GM06990 (cell line): Measurements from ENCODE around the gene SLC15A5.

ENCODE experiments used
- DNase-seq: peaks from one replicate; pipeline ENCODE4 v3.0.0-alpha.2; 2011; ENCODE audit not compliant: insufficient read length; ENCODE audit errors: extremely low read depth
- H3K27me3 ChIP-seq: replicated peaks from 2 replicates; pipeline ENCODE4 v1.6.0; 2011; ENCODE audit warnings: low read length; ENCODE audit not compliant: control insufficient read depth, insufficient read depth
- H3K36me3 ChIP-seq: 2 replicates; pipeline ENCODE4 v1.5.1; 2011; ENCODE audit warnings: low read length; ENCODE audit not compliant: control insufficient read depth, insufficient read depth
- H3K4me3 ChIP-seq: replicated peaks from 2 replicates; pipeline ENCODE4 v1.5.1; 2011; ENCODE audit warnings: low read depth, mild to moderate bottlenecking, control low read depth, low read length
- TF ChIP-seq, protein P1 (sequence below): IDR thresholded peaks from 2 replicates; pipeline ENCODE4 v1.5.1; 2011; ENCODE audit warnings: low read length, control low read depth, mild to moderate bottlenecking, inconsistent platforms; ENCODE audit not compliant: insufficient read depth, poor library complexity, severe bottlenecking

Gene SLC15A5

DNA sequence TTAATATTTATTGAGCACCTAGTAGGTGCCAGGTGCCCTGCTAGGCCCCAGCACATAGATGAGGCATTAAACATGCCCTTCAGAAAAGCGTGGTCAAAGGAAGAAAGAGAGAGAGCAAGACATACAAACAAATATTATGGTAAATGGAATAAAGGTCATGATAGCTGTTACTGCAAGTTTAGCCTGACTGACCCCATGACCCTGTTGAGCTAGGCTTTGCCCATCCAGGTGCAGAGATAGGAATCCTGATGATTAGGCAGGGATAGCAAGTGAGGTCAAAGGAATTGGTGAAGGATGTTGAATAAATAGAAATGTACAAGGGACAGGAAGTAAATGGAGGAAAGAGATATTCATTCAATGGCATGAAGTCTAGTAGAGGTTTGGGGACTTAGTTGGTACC lies 33.4 kb upstream of the SLC15A5 start:
- H3K36me3 ChIP-seq: no peaks in the 10 kb centered on the region
- TF ChIP-seq, protein P1, sequence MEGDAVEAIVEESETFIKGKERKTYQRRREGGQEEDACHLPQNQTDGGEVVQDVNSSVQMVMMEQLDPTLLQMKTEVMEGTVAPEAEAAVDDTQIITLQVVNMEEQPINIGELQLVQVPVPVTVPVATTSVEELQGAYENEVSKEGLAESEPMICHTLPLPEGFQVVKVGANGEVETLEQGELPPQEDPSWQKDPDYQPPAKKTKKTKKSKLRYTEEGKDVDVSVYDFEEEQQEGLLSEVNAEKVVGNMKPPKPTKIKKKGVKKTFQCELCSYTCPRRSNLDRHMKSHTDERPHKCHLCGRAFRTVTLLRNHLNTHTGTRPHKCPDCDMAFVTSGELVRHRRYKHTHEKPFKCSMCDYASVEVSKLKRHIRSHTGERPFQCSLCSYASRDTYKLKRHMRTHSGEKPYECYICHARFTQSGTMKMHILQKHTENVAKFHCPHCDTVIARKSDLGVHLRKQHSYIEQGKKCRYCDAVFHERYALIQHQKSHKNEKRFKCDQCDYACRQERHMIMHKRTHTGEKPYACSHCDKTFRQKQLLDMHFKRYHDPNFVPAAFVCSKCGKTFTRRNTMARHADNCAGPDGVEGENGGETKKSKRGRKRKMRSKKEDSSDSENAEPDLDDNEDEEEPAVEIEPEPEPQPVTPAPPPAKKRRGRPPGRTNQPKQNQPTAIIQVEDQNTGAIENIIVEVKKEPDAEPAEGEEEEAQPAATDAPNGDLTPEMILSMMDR: no peak
- H3K4me3 ChIP-seq: no peak overlapping the region
- DNase-seq: no peak
- H3K27me3 ChIP-seq: no peaks in the 10 kb centered on the region

DNA sequence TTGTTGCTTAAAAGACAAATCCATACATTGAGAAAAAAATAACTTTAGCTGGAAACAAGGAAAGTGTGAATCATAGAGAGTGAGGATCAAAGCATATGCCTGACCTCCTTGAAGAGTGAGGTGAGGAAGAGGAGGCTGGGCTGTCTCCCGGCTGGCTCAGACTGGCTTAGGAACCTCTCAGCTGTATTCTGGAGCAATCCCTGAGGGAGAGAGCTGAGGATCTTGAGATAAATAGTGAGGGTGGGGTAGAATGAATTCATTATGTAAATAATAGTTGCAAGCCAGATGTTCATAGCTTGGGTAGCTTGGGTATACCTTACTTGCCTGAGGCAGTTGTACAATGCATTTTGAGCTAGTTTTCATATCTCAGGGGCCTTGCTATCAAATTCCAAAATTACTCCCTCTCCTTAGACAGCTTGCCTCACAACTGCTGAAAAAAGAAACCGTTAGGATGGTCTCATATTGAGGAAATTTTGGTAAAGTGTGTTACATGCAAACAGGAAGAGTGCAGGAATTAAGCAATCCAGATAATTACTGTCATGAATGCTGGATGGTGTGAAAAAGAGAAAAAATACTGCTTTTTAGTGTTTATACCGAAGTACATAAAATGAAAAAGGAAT lies 30.5 kb upstream of the SLC15A5 start:
- Histone ChIP-seq H3K4me3 (no peak overlapping the region), H3K36me3 (no peaks in the 10 kb centered on the region), H3K27me3 (no peaks in the 10 kb centered on the region)
- no peak for DNase-seq
- TF ChIP-seq, protein P1: no peak

DNA sequence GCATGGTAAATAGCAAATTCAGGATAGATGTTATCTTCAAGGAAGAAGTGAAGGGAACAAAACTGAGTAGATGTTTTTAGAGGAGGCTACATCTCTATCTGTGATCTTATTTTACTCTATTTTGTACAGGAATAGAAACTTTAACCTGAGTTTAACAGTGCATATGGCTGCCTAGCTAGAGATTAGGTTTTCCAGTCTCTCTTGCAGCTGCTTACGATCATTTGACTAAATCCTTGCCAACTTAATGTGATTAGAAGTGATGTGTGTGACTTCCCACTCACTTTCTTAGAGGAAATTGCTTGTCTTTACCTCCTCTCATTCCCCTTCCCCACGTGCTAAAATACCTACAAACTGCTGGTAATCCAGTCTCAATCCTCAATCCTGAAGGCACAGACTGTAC lies 26.5 kb upstream of the SLC15A5 start:
- no peak for DNase-seq
- Histone ChIP-seq H3K4me3 (no peak overlapping the region), H3K27me3 (no peaks in the 10 kb centered on the region), H3K36me3 (no peaks in the 10 kb centered on the region)
- TF ChIP-seq, protein P1: no peak

DNA sequence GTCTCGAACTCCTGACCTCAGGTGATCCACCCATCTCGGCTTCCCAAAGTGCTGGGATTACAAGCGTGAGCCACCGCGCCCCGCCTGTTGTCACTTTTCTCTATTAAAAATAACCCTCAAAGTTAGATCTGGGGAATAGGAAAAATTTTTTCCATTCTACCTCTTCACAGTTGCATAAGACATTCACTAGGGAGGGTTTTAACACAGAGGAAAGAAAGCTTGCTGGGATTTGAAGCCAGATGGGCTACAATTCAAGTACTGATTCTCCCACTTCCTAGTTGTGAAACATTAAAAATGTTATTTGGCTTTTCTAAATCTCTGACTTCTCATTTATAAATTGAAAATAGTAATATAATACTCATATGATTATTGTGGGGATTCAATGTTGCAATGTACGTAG lies 23.3 kb upstream of the SLC15A5 start:
- no peak overlapping the region for H3K4me3 ChIP-seq

DNA sequence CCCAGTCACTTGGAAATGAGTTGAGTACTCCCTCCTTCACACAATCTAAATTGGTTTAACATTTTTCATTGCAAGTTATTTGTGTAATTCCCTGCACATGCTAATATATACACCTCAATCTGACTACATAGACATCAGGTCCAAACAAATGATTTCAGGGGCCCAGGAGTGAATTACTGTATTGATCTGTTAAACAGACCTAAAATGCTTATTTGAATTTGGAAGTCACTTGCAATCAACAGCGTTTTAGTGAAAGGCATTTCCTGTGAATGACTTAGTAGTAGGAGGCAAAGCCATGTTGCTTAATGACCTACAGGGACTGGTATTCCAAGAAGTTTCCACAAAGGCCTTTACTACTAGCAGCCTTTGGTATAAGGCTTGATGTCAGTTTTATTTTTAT lies 22.6 kb upstream of the SLC15A5 start:
- Histone ChIP-seq H3K4me3 (no peak overlapping the region), H3K36me3 (no peaks in the 10 kb centered on the region), H3K27me3 (no peaks in the 10 kb centered on the region)
- TF ChIP-seq, protein P1: no peak
- DNase-seq: no peak

More for the DNA sequence above, 23.3 kb upstream of the SLC15A5 start:
- DNase-seq: no peak
- no peaks in the 10 kb centered on the region for H3K27me3 ChIP-seq
- no peaks in the 10 kb centered on the region for H3K36me3 ChIP-seq
- TF ChIP-seq, protein P1: no peak

DNA sequence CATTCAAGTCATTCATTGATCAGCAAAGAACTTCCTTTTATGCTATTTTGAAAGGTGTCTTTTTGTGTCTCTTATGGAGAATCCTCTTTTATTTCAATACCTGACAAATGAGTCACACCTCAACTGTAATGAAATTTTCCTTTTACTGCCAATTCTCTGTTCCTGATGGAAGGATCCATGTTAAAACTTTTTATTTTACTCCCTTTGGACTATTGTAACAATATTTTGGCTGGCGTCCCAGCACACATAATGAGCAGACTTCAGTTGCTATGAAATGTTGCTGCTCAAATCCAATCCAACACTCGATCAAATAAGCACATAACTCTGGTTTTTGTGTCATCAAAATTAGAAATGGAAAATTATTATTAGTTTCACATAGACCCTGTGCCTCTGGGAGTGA lies 21.9 kb upstream of the SLC15A5 start:
- H3K36me3 ChIP-seq: no peaks in the 10 kb centered on the region
- TF ChIP-seq, protein P1: no peak
- H3K4me3 ChIP-seq: no peak overlapping the region
- H3K27me3 ChIP-seq: no peaks in the 10 kb centered on the region
- no peak for DNase-seq
